Liver (tissue), 9 donors: ENCODE measurements around the gene PLXNA2. TPM values are rescaled to one million over a fixed set of nuclear protein-coding genes. Genes with fewer than 3 reads are reported as not detected.

ENCODE experiments used
- DNase-seq: peaks from one replicate; pipeline ENCODE4 v3.0.0-alpha.2; 2017; ENCODE audit warnings: low spot score
- H3K27ac ChIP-seq, 2 donors: one replicate each; pipeline ENCODE4 v1.7.0; 2013; ENCODE audit warnings: inconsistent platforms in 2 of 2, low read length in 2 of 2, control low read depth in 1 of 2, low read depth in 1 of 2, mild to moderate bottlenecking in 1 of 2
- H3K27me3 ChIP-seq, 4 donors: one replicate each; pipeline versions ENCODE4 v1.6.1 to v1.7.0; 2013; ENCODE audit warnings: low read length in 3 of 4, inconsistent platforms in 1 of 4, mild to moderate bottlenecking in 1 of 4, moderate library complexity in 1 of 4; ENCODE audit not compliant: control insufficient read depth in 4 of 4, insufficient read depth in 4 of 4
- H3K36me3 ChIP-seq, 4 donors: one replicate each; pipeline versions ENCODE4 v1.6.1 to v1.7.0; 2013; ENCODE audit warnings: low read length in 3 of 4, mild to moderate bottlenecking in 3 of 4, low read depth in 1 of 4, moderate library complexity in 1 of 4; ENCODE audit not compliant: control insufficient read depth in 4 of 4, insufficient read depth in 3 of 4
- H3K4me1 ChIP-seq, 4 donors: one replicate each; pipeline versions ENCODE4 v1.6.1 to v1.7.0; 2013; ENCODE audit warnings: low read length in 3 of 4, mild to moderate bottlenecking in 3 of 4, moderate library complexity in 1 of 4; ENCODE audit not compliant: control insufficient read depth in 4 of 4, insufficient read depth in 4 of 4
- H3K4me3 ChIP-seq, 3 donors: one replicate each; pipeline versions ENCODE4 v1.6.1 to v1.7.0; 2013; ENCODE audit warnings: low read length in 3 of 3, control low read depth in 1 of 3, low read depth in 1 of 3, mild to moderate bottlenecking in 1 of 3
- H3K9ac ChIP-seq, 2 donors: one replicate each; pipeline ENCODE4 v1.7.0; 2013; ENCODE audit warnings: low read length in 2 of 2, mild to moderate bottlenecking in 2 of 2, moderate library complexity in 2 of 2, control low read depth in 1 of 2, low read depth in 1 of 2
- H3K9me3 ChIP-seq, 4 donors: one replicate each; pipeline versions ENCODE4 v1.6.1 to v1.7.0; 2013; ENCODE audit warnings: low read length in 3 of 4; ENCODE audit not compliant: control insufficient read depth in 4 of 4
- ATF3 ChIP-seq: IDR thresholded peaks from 2 replicates; pipeline ENCODE4 v1.6.1; 2016; ENCODE audit warnings: antibody characterized with exemption
- CTCF ChIP-seq: fragments of 150-350 bp; IDR thresholded peaks from 2 replicates; pipeline ENCODE4 v1.5.1; 2017; ENCODE audit warnings: improper control_type of control experiment, low read depth, low read length; ENCODE audit not compliant: missing input control
- FOXA2 ChIP-seq: IDR thresholded peaks from 2 replicates; pipeline ENCODE4 v1.6.1; 2016; ENCODE audit warnings: antibody characterized with exemption
- HNF4G ChIP-seq: IDR thresholded peaks from 2 replicates; pipeline ENCODE4 v1.6.1; 2016; ENCODE audit warnings: antibody characterized with exemption
- MAX ChIP-seq: IDR thresholded peaks from 2 replicates; pipeline ENCODE4 v1.6.1; 2016; ENCODE audit warnings: antibody characterized with exemption
- RAD21 ChIP-seq, 2 donors: IDR thresholded peaks; 2 replicates each; pipeline ENCODE4 v1.6.1; 2016; ENCODE audit warnings: antibody characterized with exemption in 2 of 2, mild to moderate bottlenecking in 2 of 2
- REST ChIP-seq: IDR thresholded peaks from 2 replicates; pipeline ENCODE4 v1.6.1; 2016; ENCODE audit warnings: antibody characterized with exemption, mild to moderate bottlenecking
- RXRA ChIP-seq, 2 donors: IDR thresholded peaks; 2 replicates each; pipeline ENCODE4 v1.6.1; 2017 to 2018; ENCODE audit warnings: antibody characterized with exemption in 2 of 2, mild to moderate bottlenecking in 1 of 2
- SP1 ChIP-seq: IDR thresholded peaks from 2 replicates; pipeline ENCODE4 v1.6.1; 2018; ENCODE audit warnings: antibody characterized with exemption, mild to moderate bottlenecking
- YY1 ChIP-seq: IDR thresholded peaks from 2 replicates; pipeline ENCODE4 v1.6.1; 2016; ENCODE audit warnings: antibody characterized with exemption, mild to moderate bottlenecking
- ZBTB33 ChIP-seq: IDR thresholded peaks from 2 replicates; pipeline ENCODE4 v1.6.1; 2016; ENCODE audit warnings: antibody characterized with exemption
- WGBS: extraction: QIAGEN DNeasy Blood & Tissue Kit; methylation state at CpG from one replicate; pipeline ENCODE4 v1.1.7; 2013; 5-methylcytosine and 5-hydroxymethylcytosine counted together
- polyA plus RNA-seq, 2 donors: library from polyadenylated mRNA; stranded (reverse) in 1 of 2; unstranded in 1 of 2; fragments of 200-250 nt in 1 of 2; fragments of >200 nt in 1 of 2; fragmentation: Nextera tagmentation in 1 of 2; extraction: Ambion mirVana in 1 of 2; gene quantifications; one replicate each; pipeline versions ENCODE4 v1.2.1 to v1.2.3, GENCODE V29; 2013 to 2015
- total RNA-seq, 2 donors: library from RNA; depleted of rRNA; stranded (reverse); fragments of >200 nt; gene quantifications; one replicate each; pipeline ENCODE4 v1.2.3, GENCODE V29; 2014
- donor health status: healthy.
- donor health status: healthy.
- donor health status: healthy.
- donor health status: healthy.
- donor health status: healthy.

Gene PLXNA2
- total and polyA plus RNA-seq, 4 donors = 1.8 to 9.2 (median 2.8) TPM

GRCh38 chr1:207984831-207985572 is 259.2 kb downstream of the PLXNA2 start:
- Histone ChIP-seq H3K9me3 (no peaks in the 10 kb centered on the region), H3K27ac (no peak overlapping the region), H3K4me1 (no peaks in the 10 kb centered on the region), H3K9ac (no peak overlapping the region), H3K4me3 (no peak overlapping the region), H3K27me3 (no peaks in the 10 kb centered on the region), H3K36me3 (no peaks in the 10 kb centered on the region)
- TF ChIP-seq YY1 (no peak), REST (no peak), HNF4G (no peak)
- 88% methylated on average over 4 of the region's 4 CpGs for WGBS
- no peak for DNase-seq

GRCh38 chr1:207983044-207983635 is 261.0 kb downstream of the PLXNA2 start:
- Histone ChIP-seq H3K27me3 (no peaks in the 10 kb centered on the region), H3K4me3 (no peak overlapping the region), H3K9ac (no peak overlapping the region), H3K9me3 (no peaks in the 10 kb centered on the region), H3K27ac (no peak overlapping the region), H3K36me3 (no peaks in the 10 kb centered on the region), H3K4me1 (no peaks in the 10 kb centered on the region)
- no peak for DNase-seq
- 76% methylated on average over 6 of the region's 6 CpGs for WGBS
- TF ChIP-seq SP1 (no peak), ZBTB33 (no peak), FOXA2 (no peak), HNF4G (no peak), RAD21 (IDR thresholded peaks at IDR 0.05) (no peak)

- Histone ChIP-seq H3K9ac (no peak overlapping the region), H3K4me3 (no peak overlapping the region), H3K27ac (no peak overlapping the region), H3K36me3 (no peaks in the 10 kb centered on the region), H3K27me3 (no peaks in the 10 kb centered on the region), H3K9me3 (no peaks in the 10 kb centered on the region), H3K4me1 (no peaks in the 10 kb centered on the region)
- no peak for TF ChIP-seq SP1
- no peak for TF ChIP-seq MAX
- no peak for TF ChIP-seq YY1
- no peak for TF ChIP-seq ATF3
- peak in 1 of 2 donors; percentile 51 for TF ChIP-seq RAD21 (IDR thresholded peaks at IDR 0.05)
- TF ChIP-seq ZBTB33 = no peak
- no peak for TF ChIP-seq RXRA (IDR thresholded peaks at IDR 0.05)
- peak; percentile 29 for TF ChIP-seq CTCF
- WGBS = 61% methylated on average over 2 of the region's 2 CpGs
- DNase-seq = no peak
Observed at GRCh38 chr1:207981976-207982375, 262.2 kb downstream of the PLXNA2 start.
